ENCODE data around the gene MSRB2. TPM values are rescaled to one million over a fixed set of nuclear protein-coding genes. Genes with fewer than 3 reads are reported as not detected.

Gene MSRB2
- total RNA-seq, 1 experiment from 2014 or later, result 9.6 TPM

DNA sequence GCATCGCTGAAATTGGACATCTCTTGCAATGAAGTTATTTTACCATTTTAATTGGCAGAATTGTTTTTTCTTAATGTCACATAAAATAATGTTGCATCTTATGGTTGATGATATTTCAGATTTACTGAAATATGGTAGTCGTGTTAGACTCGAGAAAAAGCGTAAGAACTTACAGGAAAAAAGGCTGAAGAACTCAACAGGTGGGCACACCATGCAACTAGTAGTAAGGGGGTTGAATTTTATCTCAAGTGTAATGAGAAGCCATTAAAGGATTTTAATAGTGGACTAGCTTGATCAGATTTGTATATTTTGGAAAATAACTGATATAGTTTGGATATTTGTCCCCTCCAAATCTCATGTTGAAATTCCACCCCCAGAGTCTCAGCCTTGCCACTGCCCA is 41.1 kb downstream of the MSRB2 start:
- POLR2A ChIA-PET, result interaction anchor here (0.6 kb wide), 1 partner anchor 1676 kb away, joined by 13 read pairs; no protein-coding TSS in a partner anchor
- Mint-ChIP-seq H3K36me3 (peaks cover 7% of the 10 kb centered on the region), H3K27ac (no peak overlapping the region), H3K27me3 (ENCODE audit: low read depth) (no peaks in the 10 kb centered on the region; the same call in 1 of the 2 replicates), H3K4me3 (no peak overlapping the region), H3K4me1 (no peaks in the 10 kb centered on the region), H3K9me3 (peaks cover 21% of the 10 kb centered on the region)
- DNase-seq (ENCODE audit: low spot score) (no peak), ATAC-seq (no peak)
- CTCF ChIA-PET, result interaction anchor here (0.6 to 1.1 kb wide), 3 partner anchors 22 to 999 kb away, joined by 3 to 4 read pairs (median 4); no protein-coding TSS in a partner anchor
- TF ChIP-seq RORB (CRISPR knock-in tag; IDR thresholded peaks at IDR 0.05) (no peak), TP53 (CRISPR knock-in tag; IDR thresholded peaks at IDR 0.05) (no peak), TEAD4 (CRISPR knock-in tag; IDR thresholded peaks at IDR 0.05) (no peak), ZNF138 (CRISPR knock-in tag; conservative IDR thresholded peaks at IDR 0.05) (no peak), TEAD1 (CRISPR knock-in tag; IDR thresholded peaks at IDR 0.05) (no peak), ZMAT4 (CRISPR knock-in tag; IDR thresholded peaks at IDR 0.05) (no peak), ELF4 (CRISPR knock-in tag; IDR thresholded peaks at IDR 0.05; ENCODE audit: low read depth) (no peak), RELA (CRISPR knock-in tag; IDR thresholded peaks at IDR 0.05; ENCODE audit: borderline replicate concordance) (no peak), MYBL2 (CRISPR knock-in tag; IDR thresholded peaks at IDR 0.05) (no peak), ATF3 (CRISPR knock-in tag; conservative IDR thresholded peaks at IDR 0.05) (no peak), FOXK1 (CRISPR knock-in tag; IDR thresholded peaks at IDR 0.05) (no peak), NR1H2 (CRISPR knock-in tag; IDR thresholded peaks at IDR 0.05) (no peak), USF1 (CRISPR knock-in tag; IDR thresholded peaks at IDR 0.05) (no peak), NR2C2 (CRISPR knock-in tag; IDR thresholded peaks at IDR 0.05) (no peak)
- TF ChIP-seq, protein P1, sequence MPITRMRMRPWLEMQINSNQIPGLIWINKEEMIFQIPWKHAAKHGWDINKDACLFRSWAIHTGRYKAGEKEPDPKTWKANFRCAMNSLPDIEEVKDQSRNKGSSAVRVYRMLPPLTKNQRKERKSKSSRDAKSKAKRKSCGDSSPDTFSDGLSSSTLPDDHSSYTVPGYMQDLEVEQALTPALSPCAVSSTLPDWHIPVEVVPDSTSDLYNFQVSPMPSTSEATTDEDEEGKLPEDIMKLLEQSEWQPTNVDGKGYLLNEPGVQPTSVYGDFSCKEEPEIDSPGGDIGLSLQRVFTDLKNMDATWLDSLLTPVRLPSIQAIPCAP (CRISPR knock-in tag; IDR thresholded peaks at IDR 0.05), result no peak
- TF ChIP-seq, protein P2, sequence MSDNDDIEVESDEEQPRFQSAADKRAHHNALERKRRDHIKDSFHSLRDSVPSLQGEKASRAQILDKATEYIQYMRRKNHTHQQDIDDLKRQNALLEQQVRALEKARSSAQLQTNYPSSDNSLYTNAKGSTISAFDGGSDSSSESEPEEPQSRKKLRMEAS (CRISPR knock-in tag; IDR thresholded peaks at IDR 0.05), result no peak
- TF ChIP-seq, protein P3, sequence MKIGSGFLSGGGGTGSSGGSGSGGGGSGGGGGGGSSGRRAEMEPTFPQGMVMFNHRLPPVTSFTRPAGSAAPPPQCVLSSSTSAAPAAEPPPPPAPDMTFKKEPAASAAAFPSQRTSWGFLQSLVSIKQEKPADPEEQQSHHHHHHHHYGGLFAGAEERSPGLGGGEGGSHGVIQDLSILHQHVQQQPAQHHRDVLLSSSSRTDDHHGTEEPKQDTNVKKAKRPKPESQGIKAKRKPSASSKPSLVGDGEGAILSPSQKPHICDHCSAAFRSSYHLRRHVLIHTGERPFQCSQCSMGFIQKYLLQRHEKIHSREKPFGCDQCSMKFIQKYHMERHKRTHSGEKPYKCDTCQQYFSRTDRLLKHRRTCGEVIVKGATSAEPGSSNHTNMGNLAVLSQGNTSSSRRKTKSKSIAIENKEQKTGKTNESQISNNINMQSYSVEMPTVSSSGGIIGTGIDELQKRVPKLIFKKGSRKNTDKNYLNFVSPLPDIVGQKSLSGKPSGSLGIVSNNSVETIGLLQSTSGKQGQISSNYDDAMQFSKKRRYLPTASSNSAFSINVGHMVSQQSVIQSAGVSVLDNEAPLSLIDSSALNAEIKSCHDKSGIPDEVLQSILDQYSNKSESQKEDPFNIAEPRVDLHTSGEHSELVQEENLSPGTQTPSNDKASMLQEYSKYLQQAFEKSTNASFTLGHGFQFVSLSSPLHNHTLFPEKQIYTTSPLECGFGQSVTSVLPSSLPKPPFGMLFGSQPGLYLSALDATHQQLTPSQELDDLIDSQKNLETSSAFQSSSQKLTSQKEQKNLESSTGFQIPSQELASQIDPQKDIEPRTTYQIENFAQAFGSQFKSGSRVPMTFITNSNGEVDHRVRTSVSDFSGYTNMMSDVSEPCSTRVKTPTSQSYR (CRISPR knock-in tag; IDR thresholded peaks at IDR 0.05), result no peak

DNA sequence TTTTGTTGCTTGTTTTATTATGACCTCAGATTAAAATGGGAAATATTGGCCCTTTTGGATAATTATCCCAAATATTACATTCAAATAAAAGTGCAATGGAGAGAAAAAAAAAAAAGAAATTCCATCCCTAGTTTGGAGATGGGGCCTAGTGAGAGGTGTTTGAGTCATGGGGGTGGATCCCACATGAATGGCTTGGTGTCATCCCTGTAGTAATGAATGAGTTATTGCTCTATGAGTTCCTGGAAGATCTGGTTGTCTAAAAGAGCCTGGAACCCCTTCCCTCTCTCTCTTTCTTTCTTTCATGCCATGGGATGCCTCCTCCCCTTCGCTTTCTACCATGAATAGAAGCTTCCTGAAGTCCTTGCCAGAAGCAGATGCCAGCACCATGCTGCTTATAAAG is 44.3 kb downstream of the MSRB2 start:
- ChIA-PET CTCF (no interaction called here), POLR2A (no interaction called here)
- no peaks in the 10 kb centered on the region; the same call in 1 of the 2 replicates for H3K27me3 Mint-ChIP-seq (ENCODE audit: low read depth)
- DNase-seq (ENCODE audit: low spot score) (no peak), ATAC-seq (no peak)
- H3K4me1 Mint-ChIP-seq, result no peaks in the 10 kb centered on the region
- H3K27ac Mint-ChIP-seq, result no peak overlapping the region
- peaks cover 5% of the 10 kb centered on the region for H3K36me3 Mint-ChIP-seq
- H3K4me3 Mint-ChIP-seq, result no peak overlapping the region
- H3K9me3 Mint-ChIP-seq, result peaks cover 12% of the 10 kb centered on the region
- no peak for TF ChIP-seq GRHL2 (CRISPR knock-in tag; IDR thresholded peaks at IDR 0.05; ENCODE audit: insufficient replicate concordance, severe bottlenecking)
- TF ChIP-seq, protein P4, sequence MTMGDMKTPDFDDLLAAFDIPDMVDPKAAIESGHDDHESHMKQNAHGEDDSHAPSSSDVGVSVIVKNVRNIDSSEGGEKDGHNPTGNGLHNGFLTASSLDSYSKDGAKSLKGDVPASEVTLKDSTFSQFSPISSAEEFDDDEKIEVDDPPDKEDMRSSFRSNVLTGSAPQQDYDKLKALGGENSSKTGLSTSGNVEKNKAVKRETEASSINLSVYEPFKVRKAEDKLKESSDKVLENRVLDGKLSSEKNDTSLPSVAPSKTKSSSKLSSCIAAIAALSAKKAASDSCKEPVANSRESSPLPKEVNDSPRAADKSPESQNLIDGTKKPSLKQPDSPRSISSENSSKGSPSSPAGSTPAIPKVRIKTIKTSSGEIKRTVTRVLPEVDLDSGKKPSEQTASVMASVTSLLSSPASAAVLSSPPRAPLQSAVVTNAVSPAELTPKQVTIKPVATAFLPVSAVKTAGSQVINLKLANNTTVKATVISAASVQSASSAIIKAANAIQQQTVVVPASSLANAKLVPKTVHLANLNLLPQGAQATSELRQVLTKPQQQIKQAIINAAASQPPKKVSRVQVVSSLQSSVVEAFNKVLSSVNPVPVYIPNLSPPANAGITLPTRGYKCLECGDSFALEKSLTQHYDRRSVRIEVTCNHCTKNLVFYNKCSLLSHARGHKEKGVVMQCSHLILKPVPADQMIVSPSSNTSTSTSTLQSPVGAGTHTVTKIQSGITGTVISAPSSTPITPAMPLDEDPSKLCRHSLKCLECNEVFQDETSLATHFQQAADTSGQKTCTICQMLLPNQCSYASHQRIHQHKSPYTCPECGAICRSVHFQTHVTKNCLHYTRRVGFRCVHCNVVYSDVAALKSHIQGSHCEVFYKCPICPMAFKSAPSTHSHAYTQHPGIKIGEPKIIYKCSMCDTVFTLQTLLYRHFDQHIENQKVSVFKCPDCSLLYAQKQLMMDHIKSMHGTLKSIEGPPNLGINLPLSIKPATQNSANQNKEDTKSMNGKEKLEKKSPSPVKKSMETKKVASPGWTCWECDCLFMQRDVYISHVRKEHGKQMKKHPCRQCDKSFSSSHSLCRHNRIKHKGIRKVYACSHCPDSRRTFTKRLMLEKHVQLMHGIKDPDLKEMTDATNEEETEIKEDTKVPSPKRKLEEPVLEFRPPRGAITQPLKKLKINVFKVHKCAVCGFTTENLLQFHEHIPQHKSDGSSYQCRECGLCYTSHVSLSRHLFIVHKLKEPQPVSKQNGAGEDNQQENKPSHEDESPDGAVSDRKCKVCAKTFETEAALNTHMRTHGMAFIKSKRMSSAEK (CRISPR knock-in tag; IDR thresholded peaks at IDR 0.05; ENCODE audit: borderline replicate concordance), result no peak
- TF ChIP-seq GABPB1 (CRISPR knock-in tag; IDR thresholded peaks at IDR 0.05), result no peak
- no peak for TF ChIP-seq TCF7 (CRISPR knock-in tag; IDR thresholded peaks at IDR 0.05; ENCODE audit: low read depth)
- no peak for TF ChIP-seq EMX1 (CRISPR knock-in tag; IDR thresholded peaks at IDR 0.05)
- TF ChIP-seq, protein P5, sequence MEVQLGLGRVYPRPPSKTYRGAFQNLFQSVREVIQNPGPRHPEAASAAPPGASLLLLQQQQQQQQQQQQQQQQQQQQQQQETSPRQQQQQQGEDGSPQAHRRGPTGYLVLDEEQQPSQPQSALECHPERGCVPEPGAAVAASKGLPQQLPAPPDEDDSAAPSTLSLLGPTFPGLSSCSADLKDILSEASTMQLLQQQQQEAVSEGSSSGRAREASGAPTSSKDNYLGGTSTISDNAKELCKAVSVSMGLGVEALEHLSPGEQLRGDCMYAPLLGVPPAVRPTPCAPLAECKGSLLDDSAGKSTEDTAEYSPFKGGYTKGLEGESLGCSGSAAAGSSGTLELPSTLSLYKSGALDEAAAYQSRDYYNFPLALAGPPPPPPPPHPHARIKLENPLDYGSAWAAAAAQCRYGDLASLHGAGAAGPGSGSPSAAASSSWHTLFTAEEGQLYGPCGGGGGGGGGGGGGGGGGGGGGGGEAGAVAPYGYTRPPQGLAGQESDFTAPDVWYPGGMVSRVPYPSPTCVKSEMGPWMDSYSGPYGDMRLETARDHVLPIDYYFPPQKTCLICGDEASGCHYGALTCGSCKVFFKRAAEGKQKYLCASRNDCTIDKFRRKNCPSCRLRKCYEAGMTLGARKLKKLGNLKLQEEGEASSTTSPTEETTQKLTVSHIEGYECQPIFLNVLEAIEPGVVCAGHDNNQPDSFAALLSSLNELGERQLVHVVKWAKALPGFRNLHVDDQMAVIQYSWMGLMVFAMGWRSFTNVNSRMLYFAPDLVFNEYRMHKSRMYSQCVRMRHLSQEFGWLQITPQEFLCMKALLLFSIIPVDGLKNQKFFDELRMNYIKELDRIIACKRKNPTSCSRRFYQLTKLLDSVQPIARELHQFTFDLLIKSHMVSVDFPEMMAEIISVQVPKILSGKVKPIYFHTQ (CRISPR knock-in tag; IDR thresholded peaks at IDR 0.05), result no peak

All from WTC11 (cell line).